IMR-90 (cell line): ENCODE results near the gene MAZ. TPM values are rescaled to one million over a fixed set of nuclear protein-coding genes. Genes with fewer than 3 reads are reported as not detected.
"Not testable (repeated sequence)": the region's sequence is repeated elsewhere in the genome, so short reads cannot be mapped to it uniquely, and the experiment has no call there.

Experiments
- ATAC-seq: fragments of 200-7000 bp; cut with Tn5 transposase; 2 replicates; pipeline ENCODE4 v1.9.1; 2020; ENCODE audit warnings: low read depth, mild to moderate bottlenecking, moderate library complexity
- BruUV-seq: library from RNA; stranded (reverse); fragments of 400-500 nt; replicated peaks from 2 replicates; lab custom pipeline; 2021; lab: Mats Ljungman, UMichigan
- CTCF ChIA-PET: fragments of 300-600 bp; formaldehyde crosslinking; extraction: SDS; loops from one replicate; lab custom pipeline; 2021; ENCODE audit warnings: antibody characterized with exemption; lab: Yijun Ruan, JAX
- POLR2A ChIA-PET: fragments of 300-600 bp; sonication (Branson Sonifier 250); formaldehyde crosslinking; loops from one replicate; lab custom pipeline; 2022; ENCODE audit warnings: antibody characterized with exemption; ENCODE audit not compliant: unreplicated experiment; lab: Charles Lee
- DNase-seq: peaks from one replicate; pipeline ENCODE4 v3.0.0; 2013
- H2AFZ ChIP-seq: replicated peaks from 2 replicates; pipeline ENCODE3; 2013; ENCODE audit warnings: low read length, mild to moderate bottlenecking; ENCODE audit not compliant: poor library complexity
- H2AK5ac ChIP-seq: 2 replicates; pipeline ENCODE4 v1.6.1; 2013; ENCODE audit warnings: low read depth, low read length, inconsistent platforms
- H2AK9ac ChIP-seq: replicated peaks from 2 replicates; pipeline ENCODE3; 2013; ENCODE audit warnings: mild to moderate bottlenecking, low read depth, low read length, moderate library complexity; ENCODE audit not compliant: poor library complexity
- H2BK120ac ChIP-seq: 2 replicates; pipeline ENCODE4 v1.6.1; 2013; ENCODE audit warnings: low read depth, low read length, inconsistent platforms
- H2BK15ac ChIP-seq: 3 replicates; pipeline ENCODE4 v1.6.1; 2013; ENCODE audit warnings: low read depth, low read length, inconsistent platforms
- H2BK20ac ChIP-seq: 2 replicates; pipeline ENCODE4 v1.6.1; 2013; ENCODE audit warnings: low read depth, mild to moderate bottlenecking, inconsistent platforms, low read length, moderate library complexity
- H2BK5ac ChIP-seq: 2 replicates; pipeline ENCODE4 v1.6.1; 2013; ENCODE audit warnings: mild to moderate bottlenecking, low read depth, low read length, inconsistent platforms; ENCODE audit not compliant: poor library complexity, severe bottlenecking
- H3K14ac ChIP-seq: replicated peaks from 2 replicates; pipeline ENCODE4 v1.6.1; 2013; ENCODE audit warnings: low read depth, low read length, inconsistent platforms
- H3K18ac ChIP-seq: 2 replicates; pipeline ENCODE4 v1.6.1; 2013; ENCODE audit warnings: low read depth, low read length, control low read depth
- H3K23ac ChIP-seq: 2 replicates; pipeline ENCODE4 v1.6.1; 2013; ENCODE audit warnings: low read depth, low read length, inconsistent platforms
- H3K27ac ChIP-seq: 2 replicates; pipeline ENCODE4 v1.5.1; 2013; ENCODE audit warnings: mild to moderate bottlenecking, control low read depth, low read length; ENCODE audit not compliant: insufficient read depth
- H3K27me3 ChIP-seq: 2 replicates; pipeline ENCODE4 v1.6.1; 2013; ENCODE audit warnings: low read length; ENCODE audit not compliant: control insufficient read depth, insufficient read depth
- H3K36me3 ChIP-seq: 2 replicates; pipeline ENCODE4 v1.6.1; 2013; ENCODE audit warnings: low read length, mixed read lengths; ENCODE audit not compliant: control insufficient read depth, insufficient read depth
- H3K4ac ChIP-seq: 2 replicates; pipeline ENCODE4 v1.6.1; 2013; ENCODE audit warnings: low read depth, low read length, inconsistent platforms
- H3K4me1 ChIP-seq: 2 replicates; pipeline ENCODE4 v1.6.1; 2013; ENCODE audit warnings: low read length, mixed read lengths; ENCODE audit not compliant: control insufficient read depth, insufficient read depth
- H3K4me2 ChIP-seq: 2 replicates; pipeline ENCODE4 v1.6.1; 2013; ENCODE audit warnings: low read depth, mild to moderate bottlenecking, control low read depth, low read length, moderate library complexity
- H3K4me3 ChIP-seq: 2 replicates; pipeline ENCODE4 v1.5.1; 2013; ENCODE audit warnings: low read depth, mild to moderate bottlenecking, control low read depth, low read length, moderate library complexity; ENCODE audit not compliant: insufficient read depth
- H3K56ac ChIP-seq: 2 replicates; pipeline ENCODE4 v1.6.1; 2013; ENCODE audit warnings: low read length, inconsistent platforms; ENCODE audit not compliant: insufficient read depth; ENCODE audit errors: extremely low read depth
- H3K79me1 ChIP-seq, 2 experiments: 2 replicates each; pipeline ENCODE4 v1.6.1; 2013; ENCODE audit warnings: low read length in 2 of 2, inconsistent platforms in 1 of 2, low read depth in 1 of 2
- H3K9ac ChIP-seq: 2 replicates; pipeline ENCODE4 v1.6.1; 2013; ENCODE audit warnings: low read depth, low read length, control low read depth
- H3K9me1 ChIP-seq: 2 replicates; pipeline ENCODE4 v1.6.1; 2013; ENCODE audit warnings: low read length, inconsistent platforms; ENCODE audit not compliant: insufficient read depth
- H3K9me3 ChIP-seq: 2 replicates; pipeline ENCODE4 v1.6.1; 2013; ENCODE audit warnings: low read length; ENCODE audit not compliant: control insufficient read depth, insufficient read depth
- H4K20me1 ChIP-seq: 2 replicates; pipeline ENCODE4 v1.6.1; 2013; ENCODE audit warnings: low read length, inconsistent platforms; ENCODE audit not compliant: insufficient read depth
- H4K5ac ChIP-seq: 2 replicates; pipeline ENCODE4 v1.6.1; 2013; ENCODE audit warnings: mild to moderate bottlenecking, low read depth, low read length, control low read depth
- H4K8ac ChIP-seq, 2 experiments: 2 replicates each; pipeline ENCODE4 v1.6.1; 2013; ENCODE audit warnings: low read depth in 2 of 2, low read length in 2 of 2, control low read depth in 1 of 2, inconsistent platforms in 1 of 2
- H4K91ac ChIP-seq: 2 replicates; pipeline ENCODE4 v1.6.1; 2013; ENCODE audit warnings: low read depth, low read length, inconsistent platforms; ENCODE audit not compliant: insufficient read depth
- WGBS, 2 experiments: methylation state at CpG; one replicate each; pipeline versions ENCODE4 v1.1.5 to v1.1.7; 2013; ENCODE audit warnings: missing lambda C conversion rate in 2 of 2; ENCODE audit not compliant: insufficient read length in 1 of 2; ENCODE audit errors: extremely low coverage in 2 of 2; 5-methylcytosine and 5-hydroxymethylcytosine counted together
- dilution Hi-C: fragments of 300-500 bp; cut with HindIII; formaldehyde crosslinking; loops from one replicate; pipeline ENCODE4 v1.14.3; 2018; ENCODE audit warnings: low sequenced_read_pairs; ENCODE audit not compliant: unreplicated experiment
- in situ Hi-C: fragments of 300-500 bp; cut with MboI; formaldehyde crosslinking; loops from 3 replicates; pipeline ENCODE4 v1.14.3; 2019; ENCODE audit warnings: low sequenced_read_pairs, inconsistent platforms, mixed read lengths
- intact Hi-C: fragments of 100-400 bp; cut with micrococcal nuclease; formaldehyde crosslinking; loops from 2 replicates; pipeline ENCODE4 v1.10.0; 2022
- polyA plus RNA-seq, 3 experiments: library from polyadenylated mRNA; depleted of rRNA; stranded (reverse); fragments of >200 nt; gene quantifications; 2 replicates each; pipeline ENCODE4 v1.2.3, GENCODE V29; 2012; ENCODE audit warnings: low replicate concordance in 1 of 3
- total RNA-seq: library from RNA; depleted of rRNA; stranded (reverse); fragments of >200 nt; gene quantifications from 2 replicates; pipeline ENCODE4 v1.2.3, GENCODE V29; 2012

MAZ gene
- total and polyA plus RNA-seq, 2 of the 4 experiments (the other 2 are of a cell fraction): 113 to 138 TPM

- H3K9ac ChIP-seq, H3K23ac ChIP-seq, H3K18ac ChIP-seq, H2AFZ ChIP-seq, H4K8ac ChIP-seq, H4K5ac ChIP-seq, H3K27me3 ChIP-seq, H3K27ac ChIP-seq, H2BK120ac ChIP-seq, H3K14ac ChIP-seq, H2AK5ac ChIP-seq, in situ Hi-C loops, H4K91ac ChIP-seq, H2AK9ac ChIP-seq, H3K56ac ChIP-seq, H3K4me2 ChIP-seq, H3K9me3 ChIP-seq, H4K20me1 ChIP-seq, H3K36me3 ChIP-seq, H3K4ac ChIP-seq, H3K9me1 ChIP-seq, H3K4me3 ChIP-seq, H3K4me1 ChIP-seq, ATAC-seq, POLR2A ChIA-PET, dilution Hi-C loops, intact Hi-C loops, BruUV-seq, H2BK5ac ChIP-seq, H2BK15ac ChIP-seq, H2BK20ac ChIP-seq, H3K79me1 ChIP-seq, DNase-seq: not testable (repeated sequence)
- CTCF ChIA-PET: interaction anchor here (0.6 to 1.1 kb wide), 3 partner anchors 25 to 274 kb away, joined by 3 to 4 read pairs (median 3); partner anchors contain the start of gene TLCD3B
- WGBS, 2 experiments: 90% methylated on average over 2 of the region's 8 CpGs; no CpG with 5 or more reads in 1 of the 2 experiments
Observed at GRCh38 chr16:29757086-29757485, 49.2 kb upstream of the MAZ start.
